ENCODE measurements around the gene SPTB.

Gene SPTB

DNA sequence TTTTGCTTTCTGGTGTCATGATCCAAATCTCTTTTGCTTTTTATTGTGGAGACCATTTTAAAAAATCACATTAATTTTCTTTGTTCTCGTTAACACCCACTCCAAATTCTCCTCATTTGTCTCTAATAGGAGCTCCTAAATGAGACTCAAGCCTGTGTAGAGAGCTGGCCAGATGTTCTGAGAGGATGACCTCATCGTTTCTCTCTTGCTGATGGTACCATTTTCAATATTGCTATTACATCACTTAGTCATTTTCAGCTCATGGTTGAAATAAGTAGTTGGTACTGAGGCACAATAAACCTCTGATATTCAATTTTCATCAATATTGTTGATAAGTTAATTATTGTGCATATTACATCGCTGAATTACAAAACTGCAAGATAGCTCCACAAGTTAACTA, 31.5 kb downstream of the SPTB start:
- DNase-seq = no peak

DNA sequence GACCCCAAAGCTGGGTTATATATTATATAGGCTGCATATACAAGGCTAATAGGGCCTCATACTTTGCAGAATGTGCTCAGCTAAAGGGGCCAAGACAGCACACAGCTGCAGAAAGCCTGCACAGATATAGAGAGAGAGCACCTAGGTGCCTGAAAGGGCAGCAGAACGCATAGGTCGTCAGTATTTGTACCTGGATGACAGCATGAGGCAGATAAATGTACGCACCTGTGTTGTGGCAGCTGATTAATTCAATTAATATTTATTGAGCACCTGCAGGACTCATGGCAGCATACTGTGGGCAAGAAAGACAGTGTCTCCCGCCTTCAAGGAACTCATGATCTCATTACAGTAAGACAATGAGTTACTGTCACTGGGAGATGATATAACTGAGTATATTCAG, 33.4 kb downstream of the SPTB start:
- no peak for DNase-seq

DNA sequence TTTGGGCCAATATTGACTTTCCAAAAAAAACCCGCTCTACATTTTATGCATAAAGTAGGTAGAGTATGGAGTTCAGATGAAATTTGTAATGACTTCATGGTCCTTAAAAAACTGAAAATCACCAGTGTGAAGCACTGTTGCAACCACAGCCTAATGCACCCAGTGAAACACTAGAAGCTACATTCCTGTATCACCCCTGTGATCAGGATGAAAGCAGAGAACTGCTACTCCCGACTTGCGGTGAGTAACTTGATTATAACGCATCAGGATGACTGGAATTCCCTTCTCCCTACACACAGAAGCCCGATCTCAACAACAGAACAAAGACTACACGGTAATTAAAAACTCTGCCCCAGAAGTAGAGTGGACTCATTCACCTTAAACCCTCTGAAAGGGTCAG, 33.8 kb downstream of the SPTB start:
- no peak for DNase-seq

DNA sequence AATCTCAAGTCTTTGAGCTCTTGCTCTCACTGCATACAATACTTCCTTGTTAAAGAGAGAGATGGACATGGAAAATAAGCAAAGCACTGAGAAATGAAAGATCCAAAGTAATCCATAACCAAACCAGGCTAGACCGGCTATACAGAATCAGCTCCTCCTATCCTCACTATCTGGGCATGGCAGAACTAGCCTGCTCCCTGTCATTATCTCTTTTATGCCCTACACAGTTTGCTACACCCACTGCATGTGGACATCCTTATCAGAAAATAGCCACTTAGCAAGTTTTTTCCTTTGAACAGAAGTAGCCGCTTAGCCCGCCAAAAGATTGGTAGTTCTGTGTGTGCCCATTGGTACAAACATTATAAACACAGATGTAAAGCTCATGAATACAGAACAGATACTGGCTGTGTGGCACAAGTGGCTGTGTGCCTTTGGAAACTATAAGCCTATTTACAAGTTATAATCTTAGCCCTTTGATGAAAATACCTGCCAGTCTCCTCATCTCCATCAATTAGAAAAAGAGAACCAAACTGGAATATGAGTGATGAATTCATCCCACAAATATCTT, 34.7 kb downstream of the SPTB start:
- no peak for DNase-seq

DNA sequence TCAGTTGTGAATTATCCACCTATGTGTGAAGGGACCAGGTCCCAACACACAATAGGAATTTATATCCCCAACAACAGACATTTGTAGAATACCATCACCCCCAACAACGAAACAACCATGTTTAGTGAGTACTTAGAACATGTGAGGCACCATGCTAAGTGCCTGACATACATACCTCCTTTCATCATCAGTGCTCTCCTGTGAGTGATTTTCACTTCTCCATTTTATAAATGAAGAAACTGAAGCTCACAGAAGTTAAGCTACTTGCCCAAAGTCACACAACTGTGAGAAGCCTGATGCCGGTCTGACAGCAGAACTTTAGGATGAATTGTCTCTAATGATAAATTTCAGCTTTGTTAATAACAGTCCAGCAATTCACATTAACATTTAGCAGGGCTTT, 35.4 kb downstream of the SPTB start:
- no peak for DNase-seq

DNA sequence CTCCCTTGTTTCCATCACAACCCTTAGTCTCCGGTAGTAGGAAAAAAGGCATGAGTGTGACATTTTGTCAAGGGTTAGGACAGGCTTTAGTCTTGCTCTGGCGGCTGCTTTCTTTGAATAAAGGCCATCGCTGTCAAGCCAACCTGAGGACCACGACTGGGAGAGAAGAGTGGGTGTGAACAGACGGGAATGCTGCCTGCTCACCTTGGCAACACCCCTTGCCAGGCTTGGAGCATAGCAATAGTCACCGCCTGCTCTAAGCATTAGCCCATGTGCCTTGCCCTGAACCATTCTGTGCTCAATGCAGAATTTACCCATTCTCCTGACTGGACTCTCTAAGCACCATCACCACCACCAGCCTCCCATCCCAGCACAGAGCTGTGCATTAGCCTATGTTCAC, 36.2 kb downstream of the SPTB start:
- DNase-seq = no peak

DNA sequence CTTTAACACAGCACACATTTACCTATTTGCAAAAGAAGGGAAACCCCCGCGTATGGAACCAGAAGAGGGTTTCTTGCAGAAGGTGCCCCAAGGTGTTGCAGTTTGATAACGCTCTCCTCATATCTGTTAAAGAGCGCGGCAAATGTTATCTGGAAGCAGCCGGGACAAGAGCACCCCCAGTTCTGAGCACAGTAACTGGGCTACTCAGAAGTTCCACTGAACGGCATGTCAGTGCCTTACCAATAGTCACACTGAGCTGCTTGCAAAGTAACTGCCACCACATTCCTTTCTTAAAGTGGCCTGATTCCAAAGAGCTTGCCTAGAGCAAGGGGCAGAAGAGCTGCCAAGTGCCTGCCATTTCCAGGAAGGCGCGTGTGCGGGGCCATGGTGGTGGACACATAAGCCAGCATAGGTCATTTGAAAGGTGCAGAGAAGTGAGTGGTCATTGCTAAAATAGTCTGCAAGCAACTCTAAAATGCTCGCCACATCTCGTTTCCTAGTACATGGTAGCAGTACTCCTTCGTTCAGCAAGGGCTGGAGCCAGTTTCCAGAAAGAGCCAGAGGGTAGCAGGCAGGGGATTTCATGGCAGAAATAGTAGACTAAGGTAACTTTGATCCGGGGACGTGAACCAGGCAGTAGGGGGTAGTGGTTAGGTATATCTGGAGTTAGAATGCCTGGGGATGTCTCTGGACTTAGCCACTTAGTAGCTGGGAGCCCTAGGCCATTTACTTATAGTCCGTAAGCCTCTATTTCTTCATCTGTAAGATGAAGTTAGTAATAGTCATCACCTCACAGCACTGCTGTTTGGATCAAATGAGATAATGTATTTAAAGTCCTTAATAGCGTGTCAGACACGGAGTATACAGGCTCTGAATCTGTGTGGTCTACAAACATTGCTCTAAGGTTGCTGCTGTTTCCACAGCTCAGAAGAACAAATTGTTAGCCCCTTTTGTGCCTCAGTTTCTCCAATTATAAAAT, 37.6 kb downstream of the SPTB start:
- no peak for DNase-seq

DNA sequence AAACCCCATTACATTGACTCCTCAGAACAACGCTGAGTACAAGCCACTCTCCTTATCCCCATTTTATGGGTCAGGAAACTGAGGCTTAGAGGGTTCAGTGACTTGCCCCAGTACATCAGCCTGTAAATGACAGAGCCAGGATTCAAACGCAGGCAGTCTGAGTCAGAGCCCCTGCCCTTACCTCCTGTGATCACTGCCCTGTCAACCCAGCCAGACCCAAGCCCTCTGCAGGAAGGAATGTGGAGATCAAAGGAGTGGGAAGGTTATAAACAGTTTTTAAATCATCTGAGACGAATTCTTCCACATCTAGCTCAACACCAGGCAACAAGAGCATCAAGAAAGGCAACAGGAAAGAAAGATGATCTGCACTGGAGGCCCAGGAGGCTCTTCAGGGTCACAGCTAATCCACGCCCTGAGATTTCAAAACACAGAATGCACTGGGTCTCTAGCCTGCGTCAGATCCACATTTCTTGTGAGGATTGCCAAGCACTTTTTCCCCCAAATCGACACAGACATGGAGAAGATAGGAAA, 38.5 kb downstream of the SPTB start:
- no peak for DNase-seq

DNA sequence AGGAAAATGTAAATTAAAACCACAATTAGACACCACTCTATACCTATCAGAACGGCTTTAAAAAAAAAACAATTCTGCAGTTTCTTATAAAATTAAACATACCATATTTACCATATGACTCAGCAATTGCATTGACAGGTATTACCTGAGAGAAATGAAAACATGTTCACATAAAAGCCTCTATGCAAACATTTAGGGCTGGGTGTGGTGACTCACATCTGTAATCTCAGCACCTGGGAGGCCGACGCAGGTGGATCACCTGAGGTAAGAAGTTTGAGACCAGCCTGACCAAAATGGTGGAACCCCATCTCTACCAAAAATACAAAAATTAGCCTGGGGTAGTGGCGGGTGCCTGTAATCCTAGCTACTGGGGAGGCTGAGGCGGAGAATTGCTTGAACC, 41.1 kb downstream of the SPTB start:
- no peak for DNase-seq

DNA sequence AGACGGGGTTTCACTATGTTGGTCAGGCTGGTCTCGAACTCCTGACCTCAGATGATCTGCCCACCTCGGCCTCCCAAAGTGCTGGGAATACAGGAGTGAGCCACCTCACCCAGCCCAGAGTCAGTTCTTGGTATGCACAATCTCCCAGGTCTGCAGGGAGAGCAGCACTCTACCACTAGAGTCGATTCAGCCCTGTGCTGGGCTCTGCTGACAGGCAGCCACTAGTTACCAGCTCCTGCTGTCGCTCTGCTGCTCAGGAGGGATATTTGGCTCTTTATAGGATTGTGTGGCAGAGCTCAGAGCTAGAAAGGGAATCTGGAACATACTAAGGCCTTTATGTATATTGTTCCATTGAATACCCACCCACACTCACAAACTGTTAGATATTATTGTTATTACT, 44.3 kb downstream of the SPTB start:
- no peak for DNase-seq

DNA sequence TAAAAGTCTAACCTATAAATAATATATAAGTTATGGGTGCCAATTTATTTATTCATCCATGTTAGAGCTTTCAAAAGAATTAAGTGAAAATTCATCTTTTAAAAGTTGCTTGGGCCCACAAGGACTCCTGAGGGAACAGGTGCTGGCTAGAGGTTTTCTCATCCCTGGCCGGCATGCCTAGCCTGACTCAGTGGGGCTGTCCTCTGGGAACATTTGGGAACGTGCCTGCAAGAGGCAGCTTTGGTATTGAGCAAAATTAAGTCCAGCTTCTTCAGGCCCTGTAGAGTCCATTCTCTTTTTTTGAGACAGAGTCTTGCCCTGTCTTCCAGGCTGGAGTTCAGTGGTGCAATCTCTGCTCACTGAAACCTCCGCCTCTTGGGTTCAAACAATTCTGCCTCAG, 44.7 kb downstream of the SPTB start:
- no peak for DNase-seq

DNA sequence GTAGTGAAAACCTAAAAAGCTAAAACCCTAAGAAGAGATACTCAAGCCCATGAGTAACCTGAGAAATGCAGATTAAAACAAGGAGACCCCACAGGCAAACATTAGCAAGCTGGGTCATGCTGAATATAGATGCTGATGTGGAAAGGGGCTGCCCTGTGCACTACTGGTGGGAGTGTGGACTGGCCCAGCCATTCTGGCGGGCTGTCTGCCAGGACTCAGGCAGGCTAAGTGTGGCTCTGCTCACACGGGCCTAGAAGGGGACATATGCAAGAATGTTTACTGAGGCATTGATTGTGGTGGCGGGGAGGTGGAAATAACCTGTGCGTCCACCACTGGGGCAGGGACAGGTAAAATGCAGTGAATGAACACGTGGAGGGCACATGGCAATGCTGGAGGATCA, 48.3 kb downstream of the SPTB start:
- DNase-seq = no peak

DNA sequence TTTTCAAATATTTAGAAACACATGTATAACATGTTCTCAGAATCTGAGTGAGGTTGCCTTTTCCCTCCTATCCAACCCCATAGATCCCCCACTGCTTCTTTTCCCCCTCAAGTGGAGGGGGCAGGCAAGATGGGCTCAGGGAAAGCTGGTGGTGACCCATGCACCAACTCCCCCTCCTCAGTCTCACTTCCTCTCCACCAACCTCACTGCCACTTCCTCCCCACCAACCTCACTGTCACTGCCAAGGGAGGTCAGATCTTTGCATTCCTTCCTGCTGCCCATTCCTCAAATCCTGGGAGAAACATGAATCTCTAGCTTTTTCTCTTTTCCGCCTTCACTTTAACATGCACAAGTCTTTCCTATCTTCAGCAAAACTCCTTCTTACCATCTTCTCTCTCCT, 48.7 kb downstream of the SPTB start:
- DNase-seq = no peak

DNA sequence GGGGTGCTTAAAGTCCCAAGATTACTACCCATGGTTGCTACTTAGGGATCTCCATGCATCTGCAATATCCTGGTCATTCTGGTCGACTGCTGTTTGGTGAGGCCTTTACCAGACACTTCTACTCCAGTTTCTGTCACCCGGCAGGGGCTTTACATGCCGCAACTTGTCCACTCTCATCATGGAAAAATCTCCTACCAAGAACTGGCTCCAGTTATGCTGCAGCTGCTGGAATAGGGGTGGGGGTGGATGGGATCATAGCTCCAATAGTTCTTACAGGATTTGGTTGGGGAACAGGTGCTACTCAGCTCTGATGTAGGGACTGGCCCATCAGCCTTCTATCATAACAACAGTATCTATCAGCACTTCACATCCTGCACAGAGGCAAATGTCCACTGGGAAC, 51.6 kb downstream of the SPTB start:
- no peak for DNase-seq

DNA sequence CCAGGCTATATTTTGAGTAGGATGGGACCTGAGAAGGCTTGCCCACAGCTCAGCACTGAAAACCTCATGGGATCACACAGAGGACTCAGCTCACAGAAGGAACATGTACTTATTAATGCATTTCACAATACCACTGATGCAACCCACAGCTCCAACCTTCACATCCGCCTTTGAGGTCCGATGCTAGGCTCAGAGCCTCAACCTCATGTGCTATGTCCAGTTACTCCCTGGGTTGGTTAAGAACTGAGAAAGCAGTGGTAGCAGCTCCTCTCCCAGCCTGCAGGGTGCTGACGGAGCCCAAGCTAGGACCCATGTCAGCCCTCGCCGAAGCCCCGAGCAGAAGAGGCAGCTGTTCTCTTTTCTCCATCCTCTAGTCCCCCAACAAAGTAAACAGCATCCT, 52.9 kb downstream of the SPTB start:
- DNase-seq = no peak

DNA sequence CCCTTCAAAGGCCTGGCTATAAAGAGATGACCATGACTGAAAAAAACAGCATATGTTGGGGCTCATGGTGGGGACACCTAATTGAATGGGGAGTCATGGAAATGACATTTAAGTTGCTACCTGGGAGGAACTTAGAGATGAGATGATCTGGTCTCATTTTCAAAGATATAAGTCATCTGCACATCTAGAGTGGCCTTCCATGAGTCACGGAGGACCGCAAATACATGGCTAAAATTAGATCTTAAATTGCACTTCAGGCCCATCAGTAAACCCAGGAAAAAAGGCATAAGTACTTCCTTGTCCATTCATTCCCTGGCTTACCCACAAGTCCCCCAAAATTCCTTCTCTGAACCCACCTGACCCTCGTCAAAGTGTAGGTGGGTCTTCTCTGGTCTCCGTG, 53.4 kb downstream of the SPTB start:
- no peak for DNase-seq

DNA sequence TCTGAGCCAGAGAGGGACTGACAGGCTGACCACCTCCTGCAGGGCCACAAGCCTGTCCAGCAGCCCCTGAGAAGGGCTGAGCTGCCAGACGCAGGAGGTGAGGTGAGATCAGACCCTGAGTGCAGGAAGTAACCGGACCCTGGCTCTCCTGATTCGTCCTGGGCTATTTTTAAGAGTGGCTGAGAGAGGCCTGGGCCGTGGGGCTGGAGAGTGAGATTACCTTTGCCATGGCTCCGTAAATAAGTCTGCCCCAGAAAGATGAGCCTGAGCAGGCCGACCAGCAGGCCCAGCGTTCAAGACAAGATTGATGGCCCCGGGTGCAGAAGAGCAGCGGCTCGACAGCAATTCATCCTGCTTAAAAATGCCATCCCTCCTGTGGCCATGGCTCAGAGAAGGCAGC, 54.2 kb downstream of the SPTB start:
- DNase-seq = no peak

DNA sequence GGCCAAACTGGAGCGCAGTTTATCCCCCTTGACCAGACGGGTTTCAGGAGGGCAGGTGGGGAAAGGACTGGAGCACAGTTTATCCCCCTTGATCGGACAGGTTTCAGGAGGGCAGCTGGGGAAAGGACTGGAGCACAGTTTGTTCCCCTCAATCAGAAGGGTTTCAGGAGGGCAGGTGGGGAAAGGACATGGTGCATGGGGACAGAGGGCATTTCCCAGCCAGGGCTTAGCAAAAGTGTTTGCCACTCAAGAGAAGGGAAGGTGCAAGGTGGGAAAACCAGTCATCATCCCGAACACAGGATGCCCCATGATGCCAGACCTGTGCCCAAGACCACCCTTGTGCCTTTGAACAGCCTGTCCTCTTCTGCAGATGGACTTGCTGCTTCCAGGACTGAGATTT, 54.7 kb downstream of the SPTB start:
- no peak for DNase-seq

DNA sequence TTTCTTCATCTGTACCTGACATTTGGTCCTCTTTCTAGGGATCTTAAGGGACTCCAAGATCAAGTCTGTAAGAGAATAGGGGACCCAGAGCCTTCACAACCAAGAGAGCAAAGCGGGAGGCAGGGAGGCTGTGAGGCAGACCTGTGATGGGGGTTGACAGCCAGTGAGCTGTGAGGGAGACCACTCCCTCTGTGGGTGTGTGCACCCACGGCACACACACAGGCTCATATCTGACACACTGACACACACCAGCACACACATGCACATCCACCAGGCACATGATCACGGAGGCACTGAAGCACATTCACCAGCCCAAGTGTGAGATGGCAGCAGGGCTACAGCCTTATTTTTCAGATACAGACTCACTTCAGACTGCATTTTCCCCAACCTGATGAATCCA, 55.2 kb downstream of the SPTB start:
- no peak for DNase-seq

DNA sequence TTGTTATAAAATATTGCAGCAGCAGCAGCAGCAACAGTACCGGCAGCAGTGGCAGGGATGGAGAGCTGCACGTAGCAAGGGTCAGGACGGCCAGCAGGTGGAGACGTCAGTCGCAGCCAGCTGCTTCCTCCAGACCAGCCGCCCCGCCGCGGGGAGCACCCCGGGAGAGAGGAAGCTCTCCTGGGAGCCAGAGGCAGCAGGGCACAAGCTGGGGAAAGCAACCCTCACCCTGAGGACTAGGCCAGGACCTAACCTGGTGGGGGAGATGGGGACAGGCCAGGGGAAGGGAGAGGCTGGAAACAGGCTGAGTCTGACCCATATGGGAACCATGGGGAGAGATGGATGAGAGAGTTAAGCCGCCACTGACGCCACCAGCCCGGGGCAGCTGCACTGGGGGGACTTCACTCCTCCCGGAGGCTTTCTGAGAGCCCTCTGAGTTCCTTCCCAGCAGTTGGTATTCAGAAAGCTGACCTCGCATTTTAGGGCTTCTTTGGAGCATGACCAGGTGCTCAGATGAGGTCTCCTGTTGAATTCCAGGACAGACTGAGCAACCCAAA, 56.3 kb downstream of the SPTB start:
- peak; percentile 34 for DNase-seq

DNA sequence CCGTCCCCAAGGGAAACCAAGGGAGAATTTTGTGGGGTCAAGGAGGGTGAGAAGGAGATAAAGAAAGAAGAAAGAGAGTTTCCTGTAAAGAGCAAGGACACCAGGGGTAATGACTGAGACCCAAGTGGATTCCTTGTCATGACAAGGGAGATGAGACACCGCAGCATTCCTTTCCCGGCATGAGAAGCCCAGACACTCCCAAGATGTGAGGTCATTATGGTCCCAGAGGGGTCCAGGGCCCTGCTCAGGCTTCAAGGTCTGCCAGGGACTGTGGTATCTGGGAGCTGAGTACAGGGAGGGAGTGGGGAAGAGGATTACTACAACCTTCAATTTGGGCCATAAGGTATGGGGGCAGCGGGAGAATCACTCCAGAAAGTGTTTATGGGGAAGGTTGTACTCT, 58.1 kb downstream of the SPTB start:
- no peak for DNase-seq

DNA sequence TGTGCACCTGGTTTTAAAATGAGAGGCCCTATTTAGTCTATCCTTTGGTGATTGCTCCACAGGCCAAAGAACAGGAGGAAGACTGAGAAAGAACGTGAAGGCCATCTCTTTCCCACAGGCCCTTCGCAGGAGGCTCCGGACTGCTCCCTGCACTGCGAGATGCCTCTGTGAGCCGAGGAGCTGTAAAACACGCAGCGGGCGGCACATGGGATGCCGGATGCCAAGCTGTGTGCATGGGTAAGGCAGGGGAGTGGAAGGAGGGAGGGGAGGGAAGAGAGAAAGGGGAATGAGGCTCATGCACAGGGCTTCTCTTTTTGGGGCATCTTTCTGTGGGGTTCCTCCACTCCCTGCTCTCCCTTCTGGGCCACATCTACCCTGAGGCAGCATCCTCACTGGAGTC, 61.6 kb downstream of the SPTB start:
- DNase-seq = no peak

DNA sequence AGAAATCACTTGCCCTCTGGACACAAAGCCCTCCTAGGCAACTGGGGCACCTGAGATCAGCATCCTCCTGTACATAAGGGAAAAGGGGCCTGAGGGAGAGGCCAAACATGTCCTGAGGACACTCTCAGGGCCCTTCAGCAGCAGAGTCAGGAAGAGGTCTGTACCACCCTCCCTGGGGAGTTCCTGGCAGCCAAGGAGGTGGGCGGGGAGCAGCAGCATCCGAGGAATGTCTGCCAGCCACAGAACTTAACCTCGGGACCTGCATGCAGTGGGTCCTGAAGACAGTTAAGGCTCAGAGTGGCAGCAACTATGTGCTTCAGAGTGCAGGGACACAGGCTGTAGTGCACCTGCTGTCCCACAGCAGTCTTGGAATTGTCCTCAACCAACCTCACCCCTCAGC, 62.1 kb downstream of the SPTB start:
- DNase-seq = no peak

DNA sequence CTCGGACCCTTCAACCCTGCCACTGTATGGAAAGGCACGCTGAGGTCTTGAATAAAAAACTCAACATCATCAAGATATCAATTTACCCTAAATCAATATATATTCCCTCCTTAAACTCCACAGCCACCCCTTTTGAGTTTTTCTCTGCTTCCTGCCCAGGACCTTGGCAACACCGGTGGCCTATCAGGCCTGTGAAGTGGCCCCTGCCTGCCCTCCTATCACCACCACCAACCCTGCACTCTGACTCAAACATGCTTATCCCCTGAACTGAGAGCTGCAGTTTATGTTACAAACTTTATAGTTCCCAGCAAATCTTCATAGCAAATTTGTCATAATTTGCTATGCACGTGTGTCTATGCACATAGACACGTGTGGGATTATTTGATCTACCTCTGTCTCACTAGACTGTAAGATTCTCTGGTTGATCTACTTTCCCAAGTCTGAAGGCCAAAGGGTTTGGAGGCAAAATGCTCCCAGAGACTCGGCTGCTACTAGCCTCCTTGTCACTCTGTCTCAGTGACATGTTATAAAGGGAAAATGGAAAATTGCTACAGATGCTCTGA, 63.4 kb downstream of the SPTB start:
- no peak for DNase-seq
